ENCODE results near the gene ZSWIM6. TPM values are rescaled to one million over a fixed set of nuclear protein-coding genes. Genes with fewer than 3 reads are reported as not detected.

The ZSWIM6 gene
- polyA plus RNA-seq, 1 donor from 2014 or later: 0.60 TPM

Other genes with a start within 250 kb of the ZSWIM6 start
- 28.3 TPM for gene SMIM15, start 169.8 kb upstream of the ZSWIM6 start, polyA plus RNA-seq